DOHH2 (cell line): ENCODE data around the gene IRX4.
A peak's percentile ranks its signal among the peaks of the same experiment; 100 is the strongest.

ENCODE experiments used
- H3F3A ChIP-seq: fragments of 200-600 bp; sonication (generic), shearing (Covaris generic); 2 replicates; pipeline ENCODE4 v1.6.0; 2016; ENCODE audit warnings: antibody characterized with exemption, mild to moderate bottlenecking; ENCODE audit not compliant: control insufficient read depth, insufficient read depth
- H3K27ac ChIP-seq: fragments of 200-600 bp; sonication (generic); 2 replicates; pipeline ENCODE4 v1.5.1; 2014; ENCODE audit warnings: low read depth, mild to moderate bottlenecking, low read length, moderate library complexity
- H3K27me3 ChIP-seq: fragments of 200-600 bp; sonication (generic); 2 replicates; pipeline ENCODE4 v1.6.1; 2014; ENCODE audit warnings: mild to moderate bottlenecking, low read length, mixed read lengths; ENCODE audit not compliant: control insufficient read depth
- H3K36me3 ChIP-seq: fragments of 200-600 bp; sonication (generic); 2 replicates; pipeline ENCODE4 v1.6.1; 2014; ENCODE audit warnings: mild to moderate bottlenecking, low read length, moderate library complexity, mixed read lengths; ENCODE audit not compliant: control insufficient read depth
- H3K4me1 ChIP-seq: fragments of 200-600 bp; sonication (generic); 2 replicates; pipeline ENCODE4 v1.6.1; 2014; ENCODE audit warnings: mild to moderate bottlenecking, low read length, mixed read lengths; ENCODE audit not compliant: control insufficient read depth
- H3K4me2 ChIP-seq: fragments of 200-600 bp; sonication (generic); 2 replicates; pipeline ENCODE4 v1.6.0; 2014; ENCODE audit warnings: mild to moderate bottlenecking, low read length, moderate library complexity
- H3K4me3 ChIP-seq: fragments of 200-600 bp; sonication (generic); 2 replicates; pipeline ENCODE4 v1.5.1; 2014; ENCODE audit warnings: mild to moderate bottlenecking, low read length, mixed read lengths
- H3K79me2 ChIP-seq: fragments of 200-600 bp; sonication (generic); 2 replicates; pipeline ENCODE4 v1.6.1; 2014; ENCODE audit warnings: mild to moderate bottlenecking, low read length, mixed read lengths; ENCODE audit not compliant: control insufficient read depth
- H3K9me2 ChIP-seq: fragments of 200-600 bp; sonication (generic); replicated peaks from 2 replicates; pipeline ENCODE4 v1.6.1; 2014; ENCODE audit warnings: mild to moderate bottlenecking, low read length, mixed read lengths; ENCODE audit not compliant: control insufficient read depth
- H3K9me3 ChIP-seq: fragments of 200-600 bp; sonication (generic); 2 replicates; pipeline ENCODE4 v1.6.1; 2014; ENCODE audit warnings: antibody characterized with exemption, low read length, mixed read lengths; ENCODE audit not compliant: control insufficient read depth, insufficient read depth
- H4K20me1 ChIP-seq: fragments of 200-600 bp; sonication (generic); 2 replicates; pipeline ENCODE4 v1.6.0; 2014; ENCODE audit warnings: low read depth, mild to moderate bottlenecking, antibody characterized with exemption, low read length, moderate library complexity; ENCODE audit not compliant: control insufficient read depth, insufficient read depth
- CTCF ChIP-seq: fragments of 200-600 bp; sonication (generic); IDR thresholded peaks from one replicate; pipeline ENCODE4 v1.5.1; 2014; ENCODE audit warnings: antibody characterized with exemption, mild to moderate bottlenecking, low read depth, low read length; ENCODE audit not compliant: poor library complexity, severe bottlenecking
- EZH2phosphoT487 ChIP-seq: fragments of 200-600 bp; sonication (generic); IDR thresholded peaks from 2 replicates; pipeline ENCODE4 v1.6.1; 2017; ENCODE audit warnings: borderline replicate concordance, mild to moderate bottlenecking, antibody characterized with exemption, low read length, moderate library complexity, mixed read lengths

Gene IRX4

DNA sequence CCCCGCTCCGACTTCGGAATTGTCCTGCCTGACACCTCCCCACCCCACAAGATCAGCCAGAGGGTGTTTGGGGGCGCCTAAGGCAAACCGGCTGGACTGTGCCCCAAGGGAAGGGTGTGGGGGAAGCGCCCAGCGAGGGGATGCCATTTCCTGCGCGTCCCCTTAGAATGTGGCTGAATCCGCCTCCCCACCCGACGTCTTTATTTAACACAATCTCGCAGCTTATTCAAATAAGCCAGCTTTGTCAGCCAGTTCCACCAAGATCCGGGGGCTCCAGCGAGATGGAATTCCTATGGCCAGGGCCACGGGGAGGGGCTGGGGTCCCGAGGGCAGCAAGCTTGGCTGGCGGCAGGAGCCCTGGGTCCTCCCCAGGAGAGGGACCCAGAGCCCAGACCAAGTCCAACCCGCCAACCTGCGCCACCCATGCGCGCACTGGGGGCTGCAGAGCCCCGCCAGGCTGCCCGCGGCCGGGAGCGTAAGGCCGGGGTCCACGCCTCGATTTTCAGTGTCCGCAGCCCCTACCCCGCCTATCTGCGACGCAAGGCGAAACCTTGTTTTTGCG is 7.4 kb downstream of the IRX4 start:
- Histone ChIP-seq H3K27ac (0 out of 2 replicates have a peak overlapping the region, but pooled peaks have one; percentile 20), H3K36me3 (no peaks in the 10 kb centered on the region), H3K4me1 (peaks cover 35% of the 10 kb centered on the region), H3K27me3 (peaks cover 5% of the 10 kb centered on the region), H3K4me3 (peak overlapping the region; percentile 75), H3K9me2 (no peaks in the 10 kb centered on the region), H4K20me1 (no peaks in the 10 kb centered on the region), H3F3A (no peaks in the 10 kb centered on the region), H3K9me3 (peaks cover 12% of the 10 kb centered on the region; the same call in 1 of the 2 replicates), H3K4me2 (peak overlapping the region; percentile 94), H3K79me2 (no peaks in the 10 kb centered on the region)
- no peak for TF ChIP-seq EZH2phosphoT487
- TF ChIP-seq CTCF = no peak

GRCh38 chr5:1874771-1875220 is 7.9 kb downstream of the IRX4 start:
- Histone ChIP-seq H3K27ac (peak overlapping the region; percentile 31; the same call in 1 of the 2 replicates), H3K4me1 (peaks cover 34% of the 10 kb centered on the region), H3K9me2 (no peaks in the 10 kb centered on the region), H3K9me3 (peaks cover 16% of the 10 kb centered on the region; the same call in 1 of the 2 replicates), H3K4me3 (peak overlapping the region; percentile 75), H3K4me2 (peak overlapping the region; percentile 94), H3F3A (no peaks in the 10 kb centered on the region), H3K27me3 (peaks cover 5% of the 10 kb centered on the region), H4K20me1 (no peaks in the 10 kb centered on the region), H3K79me2 (no peaks in the 10 kb centered on the region), H3K36me3 (no peaks in the 10 kb centered on the region)
- TF ChIP-seq EZH2phosphoT487 = no peak
- TF ChIP-seq CTCF = no peak

DNA sequence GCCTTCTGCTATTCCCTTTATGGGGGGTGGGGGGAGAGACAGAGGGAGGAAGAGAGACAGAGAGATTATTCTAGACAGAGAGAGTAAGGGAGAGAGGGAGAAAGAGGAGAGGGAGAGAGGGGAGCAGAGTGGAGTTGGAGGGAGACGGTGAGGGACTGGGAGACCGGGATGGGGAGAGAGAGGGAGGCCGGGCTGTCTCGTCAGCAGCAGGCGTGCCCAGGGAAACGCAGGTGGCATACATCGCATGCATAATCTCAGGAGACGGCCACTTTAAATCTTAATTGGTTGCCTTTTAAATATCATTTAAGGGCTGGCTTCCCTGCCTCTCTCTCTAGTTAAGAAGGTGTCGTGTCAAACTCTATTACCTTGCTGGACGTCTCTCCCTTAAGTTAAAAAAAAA is 8.4 kb downstream of the IRX4 start:
- Histone ChIP-seq H3K79me2 (no peaks in the 10 kb centered on the region), H3K4me3 (peak overlapping the region; percentile 75), H3K9me2 (no peaks in the 10 kb centered on the region), H3K4me1 (peaks cover 34% of the 10 kb centered on the region), H3K27me3 (peaks cover 5% of the 10 kb centered on the region), H3F3A (no peaks in the 10 kb centered on the region), H3K4me2 (peak overlapping the region; percentile 94), H3K9me3 (peaks cover 16% of the 10 kb centered on the region; the same call in 1 of the 2 replicates), H3K36me3 (no peaks in the 10 kb centered on the region), H3K27ac (peak overlapping the region; percentile 31; the same call in 1 of the 2 replicates), H4K20me1 (no peaks in the 10 kb centered on the region)
- TF ChIP-seq CTCF = no peak
